Peyer's patch (tissue), 4 donors: ENCODE data around the gene PTPN4.

Source experiments
- CTCF ChIP-seq, 6 experiments: fragments of 450-650 bp in 4 of 6; fragments of 200-600 bp in 2 of 6; sonication (generic) in 1 of 6; IDR thresholded peaks; one replicate each; pipeline ENCODE4 v1.5.1; 2017 to 2019; ENCODE audit warnings: antibody characterized with exemption in 6 of 6, mild to moderate bottlenecking in 3 of 6, moderate library complexity in 1 of 6
- POLR2A ChIP-seq, 2 donors: fragments of 450-650 bp; IDR thresholded peaks; one replicate each; pipeline ENCODE4 v1.5.1; 2017; ENCODE audit warnings: antibody characterized with exemption in 2 of 2, mild to moderate bottlenecking in 2 of 2, moderate library complexity in 2 of 2

GRCh38 chr2:119857742-119858141 is 98.0 kb downstream of the PTPN4 start:
- TF ChIP-seq CTCF (IDR thresholded peaks at IDR 0.05): no peak
- TF ChIP-seq POLR2A (IDR thresholded peaks at IDR 0.05): no peak
